Measurements from ENCODE around the gene CSNK2A1.

CSNK2A1 gene

GRCh38 chr20:573414-574296, 30.1 kb upstream of the CSNK2A1 start:
- TF ChIP-seq CTCF (IDR thresholded peaks at IDR 0.05; ENCODE audit: low read length, missing control alignments) = no peak
- DNase-seq (ENCODE audit: low read depth) = no peak
- H3K4me3 ChIP-seq (replicated peaks; ENCODE audit: low read depth, low read length) = no peak overlapping the region

- DNase-seq (ENCODE audit: low read depth) = no peak
- TF ChIP-seq CTCF (IDR thresholded peaks at IDR 0.05; ENCODE audit: low read length, missing control alignments) = no peak
- no peak overlapping the region for H3K4me3 ChIP-seq (replicated peaks; ENCODE audit: low read depth, low read length)
Observed at GRCh38 chr20:572727-573126, 29.1 kb upstream of the CSNK2A1 start.

- no peak overlapping the region for H3K4me3 ChIP-seq (replicated peaks; ENCODE audit: low read depth, low read length)
- DNase-seq (ENCODE audit: low read depth) = peak; percentile 16
- TF ChIP-seq CTCF (IDR thresholded peaks at IDR 0.05; ENCODE audit: low read length, missing control alignments) = no peak
Observed at GRCh38 chr20:571754-572441, 28.3 kb upstream of the CSNK2A1 start.

GRCh38 chr20:568673-569415, 25.3 kb upstream of the CSNK2A1 start:
- TF ChIP-seq CTCF (IDR thresholded peaks at IDR 0.05; ENCODE audit: low read length, missing control alignments) = no peak
- no peak overlapping the region for H3K4me3 ChIP-seq (replicated peaks; ENCODE audit: low read depth, low read length)
- DNase-seq (ENCODE audit: low read depth) = no peak

GRCh38 chr20:568097-568652, 24.6 kb upstream of the CSNK2A1 start:
- no peak for DNase-seq (ENCODE audit: low read depth)
- no peak for TF ChIP-seq CTCF (IDR thresholded peaks at IDR 0.05; ENCODE audit: low read length, missing control alignments)
- H3K4me3 ChIP-seq (replicated peaks; ENCODE audit: low read depth, low read length) = no peak overlapping the region

- H3K4me3 ChIP-seq (replicated peaks; ENCODE audit: low read depth, low read length) = no peak overlapping the region
- no peak for DNase-seq (ENCODE audit: low read depth)
- no peak for TF ChIP-seq CTCF (IDR thresholded peaks at IDR 0.05; ENCODE audit: low read length, missing control alignments)
Observed at GRCh38 chr20:564192-564591, 20.6 kb upstream of the CSNK2A1 start.

Data from fibroblast of pulmonary artery (primary cell).